ENCODE data around the gene THOC1. TPM values are rescaled to one million over a fixed set of nuclear protein-coding genes. Genes with fewer than 3 reads are reported as not detected.

THOC1 gene
- total and polyA plus RNA-seq, 2 experiments from 2014 or later = 73.0 to 108 TPM

DNA sequence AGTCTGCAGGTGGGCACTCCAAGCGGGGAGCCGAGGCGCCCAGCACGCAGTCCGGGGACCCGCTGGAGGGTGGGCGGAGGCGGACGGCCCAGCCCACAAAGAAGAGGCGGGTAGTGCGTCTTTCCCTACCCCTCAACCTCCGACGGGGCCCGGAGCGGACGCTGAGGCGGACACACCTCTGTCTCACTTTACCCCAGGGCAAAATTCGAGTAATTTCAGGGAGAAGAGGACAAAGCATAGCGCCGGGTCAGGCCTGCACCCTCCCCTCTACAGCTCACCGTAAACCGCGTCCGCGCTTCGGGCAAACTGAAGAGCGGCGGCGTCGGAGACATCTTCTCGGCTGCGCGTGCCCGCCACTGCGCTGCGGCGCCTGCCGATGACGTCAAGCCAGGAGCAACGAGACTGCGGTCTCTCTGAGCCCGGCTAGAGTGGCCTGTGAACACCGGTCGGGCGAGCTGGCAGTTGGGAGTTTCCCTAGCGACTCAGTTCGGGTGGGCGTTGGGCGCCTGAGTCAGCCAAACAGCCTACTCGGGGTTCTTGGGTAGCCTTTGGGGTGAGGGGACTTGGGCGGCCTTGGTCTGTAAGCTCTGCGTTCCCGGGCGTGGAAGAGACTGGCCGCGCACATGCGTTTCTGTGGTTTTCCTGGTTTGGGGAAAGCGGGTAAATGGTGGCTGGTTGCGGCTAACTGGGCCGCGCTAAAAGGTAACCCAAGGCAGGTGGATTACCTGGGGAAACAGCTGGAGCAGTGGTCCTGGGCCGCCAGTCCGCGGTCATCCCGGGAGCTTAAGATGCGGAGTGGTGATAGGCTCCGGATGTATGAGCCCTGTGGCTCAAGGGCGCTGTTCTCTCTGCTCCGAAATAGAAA, at the start of gene THOC1 (continued):
- TF ChIP-seq NANOG (IDR thresholded peaks at IDR 0.05; ENCODE audit: borderline replicate concordance) (no peak), EZH2phosphoT487 (IDR thresholded peaks at IDR 0.05; ENCODE audit: unreplicated experiment) (no peak), EZH2 (IDR thresholded peaks at IDR 0.05; ENCODE audit: low read depth, unreplicated experiment) (no peak), ZNF331 (CRISPR knock-in tag; IDR thresholded peaks at IDR 0.05; ENCODE audit: low read depth) (no peak)

DNA sequence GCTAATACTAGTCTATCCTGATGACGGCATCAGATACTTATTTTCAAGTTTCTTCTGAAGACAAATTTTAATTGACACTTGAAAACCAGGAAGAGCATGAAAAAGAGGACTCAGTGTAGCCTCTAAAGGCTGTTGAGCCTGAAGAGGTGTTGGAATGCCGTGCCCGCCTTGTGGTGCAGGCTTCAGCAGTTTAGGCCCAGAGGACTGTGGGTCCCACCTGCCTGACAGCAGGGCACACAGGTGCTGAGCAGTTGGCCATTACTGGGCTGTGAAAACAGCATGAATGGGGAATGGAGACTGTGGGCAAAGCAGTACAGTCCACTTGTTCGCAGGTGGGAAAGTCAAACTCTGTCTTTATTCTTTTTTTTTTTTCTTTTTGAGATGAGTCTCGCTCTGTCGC, 49.8 kb upstream of the THOC1 start:
- ATAC-seq = no peak
- Histone ChIP-seq H4K20me1 (replicated peaks; ENCODE audit: insufficient read depth) (no peaks in the 10 kb centered on the region), H3K4me1 (ENCODE audit: insufficient read depth) (no peaks in the 10 kb centered on the region; the same call in 1 of the 2 replicates), H3K4me2 (no peak overlapping the region), H3K27me3 (ENCODE audit: insufficient read depth) (no peaks in the 10 kb centered on the region), H3K79me2 (replicated peaks; ENCODE audit: insufficient read depth) (no peaks in the 10 kb centered on the region), H2AFZ (no peak overlapping the region), H3K4me3 (no peak overlapping the region), H3F3A (replicated peaks; ENCODE audit: low read depth) (no peaks in the 10 kb centered on the region), H3K36me3 (ENCODE audit: insufficient read depth) (no peaks in the 10 kb centered on the region), H3K9me2 (ENCODE audit: insufficient read depth) (no peaks in the 10 kb centered on the region), H3K27ac (ENCODE audit: low read depth) (no peak overlapping the region)
- H3K36me3 Mint-ChIP-seq (ENCODE audit: low read depth) = no peaks in the 10 kb centered on the region
- H3K27ac Mint-ChIP-seq = no peak overlapping the region
- H3K4me3 Mint-ChIP-seq = no peak overlapping the region
- DNase-seq (ENCODE audit: low spot score) = no peak
- H3K9me3 Mint-ChIP-seq = no peaks in the 10 kb centered on the region
- H3K27me3 Mint-ChIP-seq (ENCODE audit: insufficient read depth, low read depth, poor library complexity) = peaks cover 5% of the 10 kb centered on the region
- TF ChIP-seq ZNF331 (CRISPR knock-in tag; IDR thresholded peaks at IDR 0.05; ENCODE audit: low read depth) (no peak), POLR2AphosphoS5 (IDR thresholded peaks at IDR 0.05; ENCODE audit: low read depth) (no peak), JUNB (IDR thresholded peaks at IDR 0.05; ENCODE audit: unreplicated experiment) (no peak), STAT1 (IDR thresholded peaks at IDR 0.05; ENCODE audit: unreplicated experiment) (no peak), ZNF114 (CRISPR knock-in tag; IDR thresholded peaks at IDR 0.05) (no peak), CREB1 (CRISPR knock-in tag; IDR thresholded peaks at IDR 0.05; ENCODE audit: low read depth) (no peak)
- TF ChIP-seq, protein P1, sequence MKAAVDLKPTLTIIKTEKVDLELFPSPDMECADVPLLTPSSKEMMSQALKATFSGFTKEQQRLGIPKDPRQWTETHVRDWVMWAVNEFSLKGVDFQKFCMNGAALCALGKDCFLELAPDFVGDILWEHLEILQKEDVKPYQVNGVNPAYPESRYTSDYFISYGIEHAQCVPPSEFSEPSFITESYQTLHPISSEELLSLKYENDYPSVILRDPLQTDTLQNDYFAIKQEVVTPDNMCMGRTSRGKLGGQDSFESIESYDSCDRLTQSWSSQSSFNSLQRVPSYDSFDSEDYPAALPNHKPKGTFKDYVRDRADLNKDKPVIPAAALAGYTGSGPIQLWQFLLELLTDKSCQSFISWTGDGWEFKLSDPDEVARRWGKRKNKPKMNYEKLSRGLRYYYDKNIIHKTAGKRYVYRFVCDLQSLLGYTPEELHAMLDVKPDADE (IDR thresholded peaks at IDR 0.05) = no peak
- no peaks in the 10 kb centered on the region; the same call in 2 of the 3 replicates for H3K4me1 Mint-ChIP-seq

DNA sequence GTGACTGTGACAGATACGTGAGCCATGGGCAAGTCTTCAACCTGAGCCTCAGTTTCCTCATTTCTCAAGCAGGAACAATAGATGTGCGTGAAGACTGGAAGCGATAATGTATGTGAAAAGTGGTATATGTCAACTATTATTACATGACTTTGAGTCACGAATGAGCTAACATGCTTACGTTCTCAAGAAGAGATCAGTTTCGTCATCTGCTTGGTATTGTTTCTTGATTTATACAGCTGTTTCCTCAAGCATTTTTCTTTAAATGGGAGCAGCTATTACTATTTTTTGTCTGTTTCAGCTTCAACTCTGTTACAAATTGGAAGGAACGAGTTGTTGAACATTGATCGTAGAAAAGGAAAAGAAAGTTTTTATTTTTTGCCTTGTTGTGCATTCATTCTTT, 48.5 kb upstream of the THOC1 start:
- no peaks in the 10 kb centered on the region for H3K27me3 ChIP-seq (ENCODE audit: insufficient read depth)
- Mint-ChIP-seq H3K36me3 (ENCODE audit: low read depth) (no peaks in the 10 kb centered on the region), H3K4me1 (peaks cover 5% of the 10 kb centered on the region), H3K9me3 (no peaks in the 10 kb centered on the region), H3K27ac (no peak overlapping the region), H3K27me3 (ENCODE audit: insufficient read depth, low read depth, poor library complexity) (peaks cover 8% of the 10 kb centered on the region), H3K4me3 (no peak overlapping the region)
- no peaks in the 10 kb centered on the region for H3F3A ChIP-seq (replicated peaks; ENCODE audit: low read depth)
- no peaks in the 10 kb centered on the region for H3K36me3 ChIP-seq (ENCODE audit: insufficient read depth)
- no peaks in the 10 kb centered on the region for H3K79me2 ChIP-seq (replicated peaks; ENCODE audit: insufficient read depth)
- ATAC-seq (no peak), DNase-seq (ENCODE audit: low spot score) (no peak)
- H3K4me1 ChIP-seq (ENCODE audit: insufficient read depth) = no peaks in the 10 kb centered on the region; the same call in 1 of the 2 replicates
- no peak overlapping the region for H3K4me2 ChIP-seq
- no peak overlapping the region for H3K27ac ChIP-seq (ENCODE audit: low read depth)
- no peaks in the 10 kb centered on the region for H3K9me2 ChIP-seq (ENCODE audit: insufficient read depth)
- H3K4me3 ChIP-seq = no peak overlapping the region
- H4K20me1 ChIP-seq (replicated peaks; ENCODE audit: insufficient read depth) = no peaks in the 10 kb centered on the region
- H2AFZ ChIP-seq = no peak overlapping the region
- TF ChIP-seq, protein P2, sequence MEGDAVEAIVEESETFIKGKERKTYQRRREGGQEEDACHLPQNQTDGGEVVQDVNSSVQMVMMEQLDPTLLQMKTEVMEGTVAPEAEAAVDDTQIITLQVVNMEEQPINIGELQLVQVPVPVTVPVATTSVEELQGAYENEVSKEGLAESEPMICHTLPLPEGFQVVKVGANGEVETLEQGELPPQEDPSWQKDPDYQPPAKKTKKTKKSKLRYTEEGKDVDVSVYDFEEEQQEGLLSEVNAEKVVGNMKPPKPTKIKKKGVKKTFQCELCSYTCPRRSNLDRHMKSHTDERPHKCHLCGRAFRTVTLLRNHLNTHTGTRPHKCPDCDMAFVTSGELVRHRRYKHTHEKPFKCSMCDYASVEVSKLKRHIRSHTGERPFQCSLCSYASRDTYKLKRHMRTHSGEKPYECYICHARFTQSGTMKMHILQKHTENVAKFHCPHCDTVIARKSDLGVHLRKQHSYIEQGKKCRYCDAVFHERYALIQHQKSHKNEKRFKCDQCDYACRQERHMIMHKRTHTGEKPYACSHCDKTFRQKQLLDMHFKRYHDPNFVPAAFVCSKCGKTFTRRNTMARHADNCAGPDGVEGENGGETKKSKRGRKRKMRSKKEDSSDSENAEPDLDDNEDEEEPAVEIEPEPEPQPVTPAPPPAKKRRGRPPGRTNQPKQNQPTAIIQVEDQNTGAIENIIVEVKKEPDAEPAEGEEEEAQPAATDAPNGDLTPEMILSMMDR (conservative IDR thresholded peaks at IDR 0.05; ENCODE audit: low read depth in 2 of 2) = no peak
- TF ChIP-seq EZH2 (IDR thresholded peaks at IDR 0.05; ENCODE audit: low read depth, unreplicated experiment) = no peak

Measured in GM23338 (cell line).